GM12892 (cell line): Measurements from ENCODE around the gene DLG2.

Source experiments
- POLR2A ChIP-seq: IDR thresholded peaks from 2 replicates; pipeline ENCODE4 v1.6.1; 2011; ENCODE audit warnings: low read depth, low read length, control low read depth
- POLR2AphosphoS5 ChIP-seq: IDR thresholded peaks from 2 replicates; pipeline ENCODE4 v1.6.1; 2011; ENCODE audit warnings: low read depth, low read length, control low read depth

- no peak for TF ChIP-seq POLR2A
- TF ChIP-seq POLR2AphosphoS5, result no peak
These were observed 532.3 kb downstream of the DLG2 start for GRCh38 chr11:85094795-85095194.
